Measurements from ENCODE around the gene NEUROD4.

Gene NEUROD4

DNA sequence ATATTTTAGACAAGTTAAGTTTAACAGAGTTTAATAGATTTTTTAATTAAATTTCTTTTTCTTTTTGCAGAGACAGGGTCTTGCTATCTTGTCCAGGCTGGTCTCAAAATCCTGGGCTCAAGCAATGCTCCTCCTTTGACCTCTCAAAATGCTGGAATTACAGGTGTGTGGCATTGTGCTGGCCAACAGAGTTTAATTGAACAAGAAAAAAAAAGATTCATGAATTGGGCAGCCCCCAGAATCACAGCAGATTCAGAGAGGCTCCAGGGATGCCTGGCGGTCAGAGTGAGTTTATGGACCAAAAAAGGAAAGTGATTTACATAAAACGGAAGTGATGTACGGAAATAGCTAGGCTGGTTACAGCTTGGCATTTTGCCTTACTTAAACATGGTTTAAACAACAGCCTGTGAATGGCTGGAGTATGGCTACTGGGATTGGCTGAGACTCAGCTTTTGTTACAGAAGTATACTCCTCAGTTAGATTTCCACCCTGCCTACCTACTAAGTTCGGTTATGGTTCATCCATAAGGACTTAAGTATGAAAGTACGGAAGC is 20.7 kb upstream of the NEUROD4 start:
- no peak for DNase-seq (ENCODE audit: low spot score)

DNA sequence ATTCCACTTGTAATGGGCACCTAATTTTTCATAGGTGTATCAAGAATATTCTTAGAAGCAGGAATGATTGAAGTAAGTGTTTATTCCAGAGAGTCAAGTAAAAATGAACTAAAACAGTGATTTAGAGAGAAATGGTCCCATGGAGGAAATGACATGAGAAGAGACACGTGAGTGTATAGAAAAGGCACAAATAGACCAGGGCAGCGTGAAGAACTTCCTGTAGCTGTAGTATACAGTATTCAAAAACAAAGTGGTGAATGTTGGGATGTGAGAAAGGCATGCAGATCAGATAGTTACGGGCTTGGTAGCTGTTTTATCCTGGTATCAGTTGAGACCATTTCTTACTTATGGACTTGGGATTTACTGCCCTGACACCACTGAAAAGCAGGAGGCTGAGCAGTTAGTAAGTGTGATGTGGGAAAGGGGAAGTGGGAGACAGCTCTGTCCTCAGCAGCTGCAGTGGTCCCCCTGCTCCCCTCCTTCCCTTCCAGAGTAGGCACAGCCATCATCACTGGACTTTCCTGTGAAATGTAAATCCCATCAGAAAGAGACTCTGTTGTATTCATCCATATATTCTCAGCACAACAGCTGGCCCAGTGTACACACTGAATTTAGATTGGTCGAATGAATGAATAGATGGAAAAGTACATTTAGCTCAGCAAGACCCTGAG is 18.4 kb upstream of the NEUROD4 start:
- DNase-seq (ENCODE audit: low spot score), result no peak

DNA sequence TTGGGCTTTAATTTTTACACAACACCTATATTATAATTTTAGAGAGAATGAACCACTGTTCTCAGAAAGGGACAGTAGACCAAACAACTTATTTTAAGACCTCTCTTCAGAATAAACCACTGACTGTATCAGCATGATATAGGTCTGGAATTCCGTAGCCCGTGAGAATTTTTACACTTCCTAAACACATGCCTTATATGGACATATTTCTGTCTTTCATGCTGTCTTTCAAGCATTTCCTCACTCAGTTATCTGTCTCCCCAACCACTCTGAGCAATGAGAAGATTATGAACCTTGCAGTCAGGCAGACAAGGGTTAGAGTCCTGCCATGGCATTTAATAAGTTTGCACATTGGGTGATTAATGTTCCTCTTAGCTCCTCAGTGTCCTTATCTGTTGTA is 17.4 kb upstream of the NEUROD4 start:
- DNase-seq (ENCODE audit: low spot score), result no peak

DNA sequence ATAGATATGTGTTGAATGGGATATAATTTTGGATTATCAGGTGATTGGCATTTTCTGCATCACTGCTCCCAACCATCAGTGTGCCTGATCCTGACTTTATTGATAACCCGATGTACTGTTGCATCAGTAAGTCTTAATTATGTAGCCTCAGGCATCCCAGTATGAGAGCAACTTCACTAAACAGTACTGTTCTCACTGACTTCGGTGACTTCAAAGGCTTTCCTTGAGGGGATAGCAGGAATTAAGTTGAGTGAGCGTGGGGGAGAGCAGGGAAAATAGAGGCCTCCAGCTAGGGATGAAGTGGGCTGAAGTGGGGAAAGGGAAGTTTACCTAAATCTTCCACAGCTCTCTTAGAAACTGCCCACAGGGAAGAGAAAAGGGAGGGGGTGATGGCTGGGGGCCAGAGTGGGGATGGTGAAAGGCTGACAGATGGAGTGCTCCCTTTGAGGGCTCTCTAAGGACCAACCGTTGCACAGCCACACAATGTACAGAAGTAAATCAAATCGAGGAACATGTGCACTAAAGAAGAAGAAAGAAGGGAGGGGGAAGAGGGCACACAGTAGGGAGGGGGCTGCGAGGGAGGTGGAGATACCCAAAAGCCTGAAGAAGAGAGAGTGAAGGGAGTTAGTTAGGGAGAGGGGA is 10.7 kb upstream of the NEUROD4 start:
- DNase-seq (ENCODE audit: low spot score), result no peak

DNA sequence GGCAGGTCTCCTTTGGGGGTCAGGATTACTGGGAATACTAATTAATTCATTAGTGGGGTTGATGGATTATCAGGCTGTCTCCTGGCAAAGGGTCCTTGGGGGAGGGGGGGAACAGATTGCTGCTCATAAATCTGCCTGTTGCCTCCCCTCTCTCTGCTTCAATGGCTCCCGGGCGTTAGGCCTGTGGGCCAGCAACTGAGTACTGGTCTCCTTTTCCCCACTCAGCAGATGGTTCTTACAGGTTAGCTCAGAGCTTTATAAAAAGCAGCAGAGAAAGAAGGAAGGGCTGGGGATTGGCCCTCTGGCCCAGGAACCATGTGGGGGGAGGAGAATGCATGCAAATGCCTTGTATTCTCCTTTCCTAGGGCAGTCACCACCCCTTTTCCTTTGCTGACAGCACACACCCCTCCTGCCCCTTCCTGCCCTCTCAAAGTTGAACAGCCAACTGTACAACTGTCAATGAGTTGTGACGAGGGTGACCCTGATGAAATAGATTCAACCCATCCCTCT is 2.3 kb upstream of the NEUROD4 start:
- no peak for DNase-seq (ENCODE audit: low spot score)

DNA sequence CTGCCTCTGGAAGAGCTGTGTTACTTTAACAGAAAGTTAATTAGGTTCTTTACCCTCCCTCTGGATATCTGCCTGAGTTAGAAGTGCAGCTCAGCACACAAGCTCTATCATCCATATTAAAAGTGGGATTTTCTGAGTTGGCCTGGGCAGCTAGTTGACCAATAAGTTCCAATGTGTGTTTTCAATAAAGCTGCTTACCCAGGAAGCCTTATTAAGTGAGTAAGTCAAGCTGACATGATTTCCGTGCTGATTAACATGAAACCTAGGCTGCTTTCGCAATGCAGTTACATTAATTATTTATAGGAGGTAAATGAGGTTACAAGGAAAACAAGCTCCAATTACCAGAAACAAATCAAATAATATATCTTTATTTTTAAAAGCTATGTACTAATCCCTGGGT is 4.8 kb downstream of the NEUROD4 start:
- DNase-seq (ENCODE audit: low spot score), result no peak

DNA sequence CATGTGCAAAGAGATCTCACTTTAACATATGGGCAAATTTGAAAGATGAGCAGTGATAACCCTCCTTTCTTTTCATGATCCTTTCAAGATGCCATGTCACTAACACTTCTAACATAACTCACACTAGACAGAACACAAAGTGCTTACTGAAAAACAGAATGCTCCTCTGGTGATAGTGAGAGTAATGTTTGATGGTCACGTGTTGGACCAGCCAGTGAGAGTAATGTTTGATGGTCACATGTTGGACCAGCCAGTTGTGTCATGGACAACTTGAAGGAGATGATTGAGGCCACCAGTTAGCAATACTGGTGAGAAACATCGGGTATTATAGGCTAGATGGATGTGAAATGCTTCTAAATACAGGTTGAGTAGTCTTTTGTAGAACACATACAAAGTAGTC is 5.7 kb downstream of the NEUROD4 start:
- no peak for DNase-seq (ENCODE audit: low spot score)

DNA sequence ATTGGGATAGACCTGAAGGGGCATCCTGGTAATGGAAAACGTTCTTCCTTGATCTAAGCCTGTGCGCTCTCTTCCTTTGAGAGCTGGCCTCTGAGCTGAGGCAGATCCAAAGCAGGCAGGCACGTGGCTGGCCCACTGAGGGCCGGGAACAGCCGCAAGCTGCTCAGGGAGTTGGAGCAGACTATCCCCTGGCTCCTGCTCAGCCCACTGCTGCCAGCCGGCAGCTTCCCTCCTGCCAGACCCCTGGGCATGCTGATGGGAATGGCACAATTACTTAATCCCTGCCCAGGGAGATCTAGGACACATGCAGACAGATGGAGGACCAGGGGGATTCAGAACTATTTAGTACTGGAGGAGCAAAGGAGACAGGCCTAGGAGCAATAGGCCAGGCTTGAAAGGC is 14.4 kb downstream of the NEUROD4 start:
- no peak for DNase-seq (ENCODE audit: low spot score)

DNA sequence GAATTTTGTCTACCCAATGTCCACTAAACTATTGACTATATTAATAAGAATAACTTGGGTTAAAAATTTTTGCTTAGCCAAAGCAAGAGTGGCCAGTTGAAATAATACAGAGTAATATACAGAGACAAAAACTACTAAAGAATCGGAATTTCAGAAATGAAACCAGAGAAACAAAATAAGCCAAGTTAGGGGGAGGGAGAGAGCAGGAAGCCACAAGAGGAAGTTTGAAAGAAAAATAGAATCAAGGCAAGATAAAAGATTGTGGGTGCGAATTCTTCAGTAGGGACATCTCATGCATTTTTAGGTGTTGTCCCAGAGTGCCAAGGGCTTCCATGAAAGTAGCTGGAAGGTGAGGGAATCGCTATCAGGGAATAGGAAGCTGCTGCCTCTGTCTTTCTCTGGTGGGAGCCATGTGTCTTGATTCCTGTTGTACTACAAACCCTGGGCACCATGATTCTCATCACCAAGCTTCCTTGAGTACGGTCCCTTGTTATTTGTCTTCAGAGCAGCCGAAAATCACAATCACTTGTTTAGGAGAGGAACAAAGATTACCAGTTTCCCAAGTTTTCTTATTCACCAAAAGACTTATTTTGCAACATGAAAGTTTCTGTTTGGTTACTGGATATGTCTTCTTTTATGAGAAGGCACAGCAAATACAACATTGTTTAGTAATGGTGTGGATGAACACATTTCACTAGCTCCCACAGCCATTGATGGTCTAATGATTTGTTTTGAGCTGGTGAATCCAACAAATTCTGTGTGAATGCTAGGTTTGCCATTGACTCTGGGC is 16.7 kb downstream of the NEUROD4 start:
- no peak for DNase-seq (ENCODE audit: low spot score)

DNA sequence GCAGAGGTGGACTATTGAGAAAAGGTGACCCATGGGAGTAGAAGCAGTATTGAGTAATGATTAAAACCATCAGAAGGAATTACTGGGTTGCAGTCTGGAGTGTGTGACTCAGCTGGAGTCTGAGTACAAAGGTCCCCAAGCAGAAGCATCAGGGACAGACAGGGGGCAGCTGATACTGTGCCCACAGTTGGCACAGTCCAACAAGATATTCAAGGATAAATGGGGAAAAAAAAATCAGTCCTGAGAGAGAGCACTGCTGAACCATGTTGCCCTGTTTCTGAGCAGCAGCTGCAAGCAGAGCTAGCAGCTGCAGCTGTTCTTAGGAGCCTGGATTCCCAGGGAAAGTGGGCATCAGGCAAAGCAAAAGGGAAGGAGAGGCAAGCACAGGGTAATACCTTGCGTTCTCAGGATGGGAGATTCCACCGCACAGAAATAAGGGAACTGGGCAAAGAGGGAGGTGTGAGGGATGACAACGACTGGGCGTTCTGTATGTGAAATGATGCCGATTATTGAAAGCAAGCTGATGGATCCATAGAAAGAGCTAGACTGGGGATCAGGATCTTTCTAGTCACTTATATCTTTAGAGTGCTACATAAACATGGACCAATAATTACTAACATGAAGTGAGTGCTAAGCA is 17.7 kb downstream of the NEUROD4 start:
- no peak for DNase-seq (ENCODE audit: low spot score)

DNA sequence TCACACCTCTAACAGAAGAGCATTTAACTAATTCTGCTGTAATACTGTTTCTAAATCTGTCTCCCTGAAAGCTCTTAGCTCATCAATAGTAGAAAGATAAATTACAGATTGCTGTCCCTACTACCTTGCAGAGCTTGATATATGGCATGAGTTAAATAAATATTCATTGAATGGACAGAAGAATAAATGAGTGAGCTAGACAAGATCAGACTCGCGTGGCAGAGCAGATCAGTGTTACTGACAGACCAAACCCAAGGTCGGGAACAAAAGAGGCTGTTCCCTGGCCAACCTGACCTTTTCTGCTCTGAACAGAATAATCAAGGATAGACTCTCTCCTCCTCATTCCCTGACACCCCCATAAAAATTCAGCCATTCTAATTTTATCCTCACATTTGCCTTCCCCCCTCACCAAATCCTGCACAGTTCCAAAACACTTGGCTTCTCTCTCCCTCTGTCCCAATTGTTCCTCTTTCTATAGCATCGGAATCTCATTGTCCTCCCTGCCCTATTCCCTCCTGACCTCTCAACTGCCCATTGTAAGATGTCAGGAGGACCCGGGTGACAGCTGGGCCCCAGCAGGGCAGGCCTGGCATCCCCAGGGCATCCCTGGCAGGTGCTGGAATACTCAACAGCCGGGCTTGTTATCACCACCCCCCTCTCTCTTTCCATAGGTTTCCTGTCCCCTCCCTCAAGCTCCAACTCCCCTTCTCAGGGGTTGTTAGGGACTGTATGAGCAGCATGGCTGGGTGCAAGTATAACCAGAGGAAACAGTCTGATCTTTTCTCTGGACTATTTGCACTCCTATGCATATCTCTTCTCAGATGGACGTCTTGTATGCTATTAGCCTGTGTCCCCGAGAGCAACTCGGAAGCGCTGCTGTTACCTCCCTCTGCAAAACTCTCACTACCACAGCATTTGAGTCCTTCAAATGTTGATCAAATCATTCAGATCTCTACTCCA is 19.9 kb downstream of the NEUROD4 start:
- no peak for DNase-seq (ENCODE audit: low spot score)

DNA sequence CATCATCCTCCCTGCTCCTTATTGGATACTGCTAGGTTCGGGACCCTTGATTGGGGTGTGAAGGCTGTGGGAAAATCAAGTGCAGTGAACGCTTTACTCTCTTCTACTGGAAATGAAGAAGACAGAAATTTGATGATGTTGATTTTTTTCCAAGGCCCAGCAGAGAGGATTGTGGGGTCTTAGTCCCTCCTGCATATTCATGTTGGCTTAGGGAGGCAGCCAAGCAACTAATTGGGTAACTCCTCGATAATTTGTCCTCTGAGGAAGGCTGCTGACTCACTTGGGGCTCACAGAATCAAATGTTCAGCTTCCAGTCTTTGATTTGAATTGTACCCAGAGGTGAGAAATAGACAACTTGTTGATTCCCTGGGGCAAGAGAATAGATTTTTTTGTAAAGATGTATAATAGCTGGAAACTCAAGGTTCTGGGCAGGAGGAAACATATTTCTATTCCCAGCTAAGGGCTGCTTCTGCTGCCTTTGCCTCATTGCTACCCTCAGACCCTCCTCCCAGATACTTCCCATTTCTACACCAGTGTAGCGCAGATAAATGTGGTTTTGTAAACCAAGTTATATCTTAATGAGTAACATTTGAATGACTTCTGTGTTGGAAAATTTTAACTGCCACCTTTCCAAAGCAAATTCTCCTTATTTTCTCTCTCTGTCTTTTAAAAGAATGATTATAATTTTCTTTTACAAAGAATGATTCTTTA is 21.7 kb downstream of the NEUROD4 start:
- no peak for DNase-seq (ENCODE audit: low spot score)

DNA sequence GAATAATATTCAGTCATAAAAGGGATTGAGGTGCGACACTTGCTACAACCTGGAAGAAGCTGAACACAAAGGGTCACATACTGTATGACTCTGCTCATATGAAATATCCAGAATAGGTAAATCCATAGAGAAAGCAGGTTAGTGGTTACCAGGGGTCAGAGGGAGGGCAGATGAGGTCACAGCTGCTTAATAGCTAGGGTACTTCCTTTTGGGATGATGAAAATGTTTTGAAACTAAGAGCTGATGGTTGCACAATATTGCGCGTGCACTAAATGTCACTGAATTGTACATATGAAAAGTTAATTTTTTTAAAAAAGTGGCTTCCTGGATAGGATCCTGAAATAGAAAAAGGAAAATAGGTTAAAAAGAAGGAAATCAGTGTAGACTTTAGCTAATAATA is 23.8 kb downstream of the NEUROD4 start:
- DNase-seq (ENCODE audit: low spot score), result no peak

DNA sequence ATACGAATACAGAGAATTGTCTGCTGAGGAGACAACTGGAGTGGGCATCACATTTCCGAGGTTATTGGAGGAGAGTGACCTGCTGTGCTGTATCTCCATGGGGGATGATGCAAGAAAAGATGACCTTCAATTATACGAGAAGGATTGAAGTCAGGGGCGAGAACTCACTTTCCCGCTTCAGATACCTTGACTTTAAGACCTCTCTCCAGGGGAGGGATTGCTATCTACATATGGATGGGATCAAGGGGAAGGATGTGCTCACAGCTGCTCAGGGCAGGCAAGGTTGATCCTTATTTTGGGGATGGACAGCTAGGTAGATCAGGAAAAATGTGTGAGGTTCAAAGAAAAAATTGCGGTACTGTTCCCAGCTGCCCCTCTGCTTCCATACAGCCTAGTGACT is 24.4 kb downstream of the NEUROD4 start:
- no peak for DNase-seq (ENCODE audit: low spot score)

DNA sequence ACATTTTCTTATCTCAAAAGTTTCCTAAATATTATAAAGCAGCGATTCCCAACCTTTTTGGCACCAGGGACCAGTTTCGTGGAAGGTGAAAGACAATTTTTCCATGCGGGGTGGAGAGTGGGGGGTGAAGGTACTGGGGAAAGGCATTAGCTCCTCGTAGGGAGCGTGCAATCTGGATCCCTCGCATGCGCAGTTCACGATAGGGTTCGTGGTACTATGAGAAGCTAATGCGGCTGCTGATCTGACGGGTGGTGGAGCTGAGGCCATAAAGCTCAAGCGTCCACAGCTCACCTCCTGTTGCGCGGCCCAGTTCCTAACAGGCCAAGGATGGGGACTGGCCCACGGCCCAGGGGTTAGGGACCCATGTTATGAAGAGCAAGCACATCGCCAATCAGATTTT is 29.9 kb downstream of the NEUROD4 start:
- DNase-seq (ENCODE audit: low spot score), result no peak

DNA sequence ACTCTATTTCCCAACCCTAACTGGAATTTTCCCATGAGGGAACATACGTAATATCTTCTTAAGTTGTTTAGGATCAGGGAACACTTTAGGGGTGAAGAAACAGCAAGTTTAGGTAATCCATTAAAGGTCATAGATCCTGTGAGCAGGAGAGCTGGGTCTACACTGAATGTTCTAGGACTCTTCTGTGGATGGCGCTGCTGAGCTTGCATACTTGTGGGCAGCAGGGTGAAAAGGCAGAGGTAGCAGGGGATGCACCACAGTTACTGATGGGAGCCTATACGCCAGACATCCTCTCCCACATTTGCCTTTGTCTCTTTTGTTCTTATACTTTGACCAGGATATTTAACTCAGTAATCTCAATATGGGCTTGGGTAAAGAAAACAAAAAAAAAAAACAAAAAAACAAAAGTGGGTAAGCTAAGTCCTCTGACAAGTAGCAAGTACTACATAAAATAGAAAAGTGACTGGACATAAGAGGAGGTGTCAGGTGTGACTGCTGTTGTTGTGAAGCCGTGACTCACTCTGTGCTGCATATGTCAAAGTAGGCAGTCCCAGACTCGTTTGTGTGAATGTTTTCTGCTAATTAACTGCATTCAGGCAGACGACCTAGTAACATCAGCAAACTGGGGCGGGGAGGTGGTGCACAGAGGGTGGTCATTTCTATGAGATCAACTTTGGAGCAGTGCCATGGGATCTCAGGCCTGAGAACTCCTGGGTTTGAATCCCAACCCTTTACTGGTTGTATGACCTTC is 31.6 kb downstream of the NEUROD4 start:
- no peak for DNase-seq (ENCODE audit: low spot score)

DNA sequence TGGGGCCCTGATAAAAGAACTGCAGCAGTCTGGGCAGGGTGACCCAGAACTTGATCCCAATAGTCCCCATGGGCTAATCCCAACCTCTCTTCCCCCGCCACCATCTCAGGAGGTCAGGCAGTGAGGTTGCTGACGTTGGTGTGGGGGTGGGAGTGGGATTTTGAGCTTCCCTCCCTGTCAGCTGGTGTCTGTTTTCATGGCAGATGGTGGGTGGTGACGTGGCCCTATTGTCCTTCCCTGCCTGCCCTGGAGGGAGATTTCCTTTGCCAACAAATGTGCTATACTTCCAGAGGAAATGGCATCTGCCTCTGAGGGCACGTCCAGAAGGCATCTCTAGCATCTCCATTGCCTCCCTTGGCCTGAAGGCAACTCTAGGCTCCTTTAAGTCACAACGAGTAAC is 37.7 kb downstream of the NEUROD4 start:
- no peak for DNase-seq (ENCODE audit: low spot score)

DNA sequence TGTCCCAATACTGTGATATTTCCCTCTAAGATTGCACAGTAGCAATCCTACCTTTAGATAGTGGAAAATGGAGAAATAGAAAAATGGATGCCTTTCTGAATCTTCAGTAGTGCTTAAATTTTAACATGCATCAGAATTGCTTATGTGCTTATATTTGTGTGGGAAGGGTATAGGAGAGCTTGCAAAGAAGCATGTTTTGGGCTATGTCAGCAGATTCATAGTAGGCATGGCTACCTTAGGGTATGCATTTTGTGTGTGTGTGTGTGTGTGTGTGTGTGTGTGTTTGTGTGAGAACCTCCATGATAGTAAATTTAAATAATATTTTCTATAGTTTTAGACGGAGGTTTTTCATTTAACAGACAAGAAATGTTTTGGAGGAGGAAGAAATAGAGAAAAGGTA is 38.3 kb downstream of the NEUROD4 start:
- no peak for DNase-seq (ENCODE audit: low spot score)

DNA sequence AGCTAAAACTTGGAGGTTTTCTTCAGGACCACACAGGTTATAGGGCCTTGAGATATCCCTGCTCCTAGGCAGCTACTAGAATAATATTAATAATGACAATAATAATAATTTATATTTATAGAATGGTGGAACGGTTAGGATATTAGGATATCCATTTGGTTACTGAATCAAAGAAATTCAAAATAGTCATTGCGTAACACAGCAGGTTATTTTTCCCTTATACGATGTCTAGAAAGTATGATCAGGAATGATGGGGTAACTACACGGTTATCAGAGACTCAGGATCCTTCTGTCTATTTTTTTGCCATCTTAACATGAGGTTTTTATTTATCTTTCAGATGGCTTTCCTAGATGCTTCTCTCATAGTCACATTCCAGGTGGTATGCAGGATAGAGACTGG is 39.0 kb downstream of the NEUROD4 start:
- no peak for DNase-seq (ENCODE audit: low spot score)

DNA sequence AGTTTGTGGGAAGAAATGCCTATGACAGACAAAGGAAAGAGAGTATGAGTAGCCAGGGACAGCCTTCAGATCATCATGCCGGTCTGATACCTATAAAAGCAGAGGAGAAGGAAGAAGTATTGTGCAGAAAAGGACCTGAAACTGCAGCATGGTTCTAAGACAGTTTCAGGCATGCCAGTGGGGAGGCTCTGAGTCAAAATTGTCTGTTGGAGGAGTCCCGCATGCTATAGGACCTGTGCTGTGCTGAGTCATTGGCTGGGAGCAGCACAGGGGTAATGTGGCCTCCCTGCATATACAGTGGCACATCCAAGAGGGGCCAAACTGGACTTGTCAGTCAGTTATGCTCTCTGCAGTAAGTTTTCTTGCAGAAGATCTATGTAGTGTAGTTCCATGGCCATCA is 40.7 kb downstream of the NEUROD4 start:
- no peak for DNase-seq (ENCODE audit: low spot score)
